T-helper 1 cell treated with Interleukin-12 subunit alpha and Interleukin-12 subunit beta and Interleukin-4 antibody, amounts not matched to agents 30 μg/mL and 1 μg/mL, for 36 hours (primary cell): ENCODE measurements around the gene SPTLC2.
"Not testable (repeated sequence)": the region's sequence is repeated elsewhere in the genome, so short reads cannot be mapped to it uniquely, and the experiment has no call there.

Source experiments
- H3K27ac Mint-ChIP-seq: one replicate; pipeline ENCODE4 v1.8.0; 2021; ENCODE audit warnings: mild to moderate bottlenecking, mixed read lengths
- H3K27me3 Mint-ChIP-seq: one replicate; pipeline ENCODE4 v1.8.0; 2021; ENCODE audit warnings: low read depth, mixed read lengths
- H3K36me3 Mint-ChIP-seq: one replicate; pipeline ENCODE4 v1.8.0; 2021; ENCODE audit warnings: low read depth, mixed read lengths
- H3K4me1 Mint-ChIP-seq: one replicate; pipeline ENCODE4 v1.8.0; 2021; ENCODE audit warnings: low read depth, mixed read lengths
- H3K4me3 Mint-ChIP-seq: one replicate; pipeline ENCODE4 v1.8.0; 2021; ENCODE audit warnings: mild to moderate bottlenecking, moderate library complexity, mixed read lengths
- H3K9me3 Mint-ChIP-seq: one replicate; pipeline ENCODE4 v1.8.0; 2021; ENCODE audit warnings: mixed read lengths

The SPTLC2 gene

DNA sequence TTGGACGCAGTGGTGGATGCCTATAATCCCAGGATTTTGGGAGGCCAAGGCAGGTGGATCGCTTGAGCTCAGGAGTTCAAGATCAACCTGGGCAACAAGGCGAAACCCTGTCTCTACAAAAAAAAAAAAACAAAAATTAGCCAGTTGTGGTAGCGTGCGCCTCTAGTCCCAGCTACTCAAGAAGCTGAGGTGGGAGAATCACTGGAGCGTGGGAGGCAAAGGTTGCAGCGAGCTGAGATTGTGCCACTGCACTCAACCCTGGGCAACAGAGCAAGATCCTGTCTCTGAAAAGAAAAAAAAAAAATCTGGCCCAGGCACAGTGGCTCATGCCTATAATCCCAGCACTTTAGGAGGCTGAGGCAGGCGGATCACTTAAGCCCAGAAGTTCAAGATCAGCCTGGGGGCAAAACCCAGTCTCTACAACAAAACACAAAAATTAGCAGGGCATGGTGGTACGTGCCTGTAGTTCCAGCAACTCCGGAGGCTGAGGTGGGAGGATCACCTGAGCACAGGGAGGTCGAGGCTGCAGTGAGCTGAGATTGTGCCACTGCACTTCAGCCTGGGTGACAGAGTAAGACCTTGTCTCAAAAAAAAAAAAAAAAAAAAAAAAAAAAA is 27.9 kb downstream of the SPTLC2 start:
- Mint-ChIP-seq H3K36me3 (peaks cover 18% of the 10 kb centered on the region), H3K27ac (peak overlapping the region; percentile 59), H3K4me3 (peak overlapping the region; percentile 10), H3K4me1 (peaks cover 36% of the 10 kb centered on the region)
- H3K9me3 Mint-ChIP-seq, H3K27me3 Mint-ChIP-seq: not testable (repeated sequence)

DNA sequence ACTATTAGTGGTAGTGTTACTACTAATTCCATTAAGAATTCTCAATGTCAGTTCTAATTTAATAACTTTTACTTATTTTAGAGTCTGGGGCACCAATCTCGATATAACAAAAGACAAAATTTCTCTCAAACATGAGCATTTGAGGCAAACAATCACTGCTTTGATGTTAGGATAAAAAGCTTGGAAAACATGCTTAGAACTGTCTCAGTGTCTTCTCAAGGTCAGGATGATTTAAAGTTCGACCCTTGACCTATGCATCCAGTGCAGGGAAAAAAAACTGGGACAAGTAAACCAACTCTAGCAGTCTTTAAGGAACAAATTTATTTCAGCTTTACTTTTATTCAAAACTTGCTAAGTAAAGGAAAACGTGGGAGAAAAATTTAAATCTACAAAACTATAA is 31.1 kb downstream of the SPTLC2 start:
- no peaks in the 10 kb centered on the region for H3K27me3 Mint-ChIP-seq
- H3K9me3 Mint-ChIP-seq, result no peaks in the 10 kb centered on the region
- peaks cover 13% of the 10 kb centered on the region for H3K36me3 Mint-ChIP-seq
- H3K4me3 Mint-ChIP-seq, result no peak overlapping the region
- H3K4me1 Mint-ChIP-seq, result peaks cover 34% of the 10 kb centered on the region
- H3K27ac Mint-ChIP-seq, result no peak overlapping the region

DNA sequence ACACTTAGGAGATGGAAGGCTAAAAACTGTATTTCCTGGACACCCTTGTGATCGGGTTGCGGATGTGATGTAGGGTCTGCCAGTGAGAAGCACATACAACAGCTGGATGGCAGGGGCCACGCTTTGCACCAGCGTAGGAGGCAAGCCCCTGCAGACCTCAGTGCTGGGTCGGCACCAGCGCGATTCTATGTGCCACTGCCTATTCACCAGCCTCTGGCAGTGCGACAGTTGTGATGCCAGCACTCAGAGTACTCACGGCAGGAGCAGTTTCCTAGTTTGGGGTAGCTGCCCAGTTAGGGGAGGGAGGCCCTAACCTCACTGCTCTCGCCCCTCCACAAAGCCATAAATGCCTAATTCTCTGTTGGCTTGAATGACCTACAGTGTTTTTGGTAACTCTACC is 31.6 kb downstream of the SPTLC2 start:
- Mint-ChIP-seq H3K27ac (no peak overlapping the region), H3K27me3 (no peaks in the 10 kb centered on the region), H3K9me3 (no peaks in the 10 kb centered on the region)

DNA sequence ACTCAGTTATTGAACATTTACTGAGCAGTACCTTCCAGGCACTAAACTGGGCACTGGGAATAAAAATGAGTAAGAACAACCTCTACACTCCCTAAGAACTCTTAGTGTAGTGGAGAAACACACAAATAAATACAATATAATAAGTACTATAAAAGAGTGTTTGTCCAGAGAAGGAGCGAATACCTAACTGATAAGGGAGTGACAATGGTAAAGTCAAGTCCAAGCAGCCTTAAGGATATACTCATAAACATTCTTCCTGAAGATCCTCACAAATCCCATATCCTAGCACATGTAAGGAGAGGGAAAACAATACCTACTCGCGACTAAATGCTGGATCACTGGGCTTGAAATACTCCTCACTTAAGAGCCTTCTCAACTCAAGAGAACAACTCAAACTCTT is 32.8 kb downstream of the SPTLC2 start:
- H3K9me3 Mint-ChIP-seq, result no peaks in the 10 kb centered on the region
- H3K4me1 Mint-ChIP-seq, result peaks cover 30% of the 10 kb centered on the region

More for the DNA sequence above, 31.6 kb downstream of the SPTLC2 start:
- Mint-ChIP-seq H3K4me3 (no peak overlapping the region), H3K4me1 (peaks cover 32% of the 10 kb centered on the region), H3K36me3 (peaks cover 15% of the 10 kb centered on the region)

DNA sequence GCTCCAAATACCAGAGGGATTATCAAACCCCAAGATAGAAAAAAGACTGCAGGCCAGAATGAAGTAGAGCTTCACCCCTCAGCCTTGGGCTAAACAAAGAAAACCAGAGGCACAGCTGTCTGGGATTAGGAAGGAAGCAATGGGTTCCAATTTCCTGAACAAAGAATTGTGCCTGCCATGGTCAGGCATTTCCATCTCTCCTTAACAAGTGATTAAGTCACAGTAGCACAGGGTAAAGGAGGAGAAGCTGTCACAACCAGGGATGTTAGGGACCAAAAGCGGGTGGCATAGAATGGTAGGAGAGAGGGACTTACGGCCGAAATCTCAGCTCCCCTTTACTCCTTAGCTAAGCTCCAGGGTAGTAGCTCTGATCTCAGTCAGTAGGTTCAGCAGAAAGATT is 33.9 kb downstream of the SPTLC2 start:
- H3K36me3 Mint-ChIP-seq, result peaks cover 17% of the 10 kb centered on the region
- H3K4me3 Mint-ChIP-seq, result no peak overlapping the region
- H3K9me3 Mint-ChIP-seq, result no peaks in the 10 kb centered on the region
- H3K4me1 Mint-ChIP-seq, result peaks cover 27% of the 10 kb centered on the region
- no peak overlapping the region for H3K27ac Mint-ChIP-seq
- no peaks in the 10 kb centered on the region for H3K27me3 Mint-ChIP-seq

More for the DNA sequence above, 32.8 kb downstream of the SPTLC2 start:
- H3K4me3 Mint-ChIP-seq, result no peak overlapping the region
- H3K27ac Mint-ChIP-seq, result no peak overlapping the region
- no peaks in the 10 kb centered on the region for H3K27me3 Mint-ChIP-seq
- peaks cover 18% of the 10 kb centered on the region for H3K36me3 Mint-ChIP-seq

DNA sequence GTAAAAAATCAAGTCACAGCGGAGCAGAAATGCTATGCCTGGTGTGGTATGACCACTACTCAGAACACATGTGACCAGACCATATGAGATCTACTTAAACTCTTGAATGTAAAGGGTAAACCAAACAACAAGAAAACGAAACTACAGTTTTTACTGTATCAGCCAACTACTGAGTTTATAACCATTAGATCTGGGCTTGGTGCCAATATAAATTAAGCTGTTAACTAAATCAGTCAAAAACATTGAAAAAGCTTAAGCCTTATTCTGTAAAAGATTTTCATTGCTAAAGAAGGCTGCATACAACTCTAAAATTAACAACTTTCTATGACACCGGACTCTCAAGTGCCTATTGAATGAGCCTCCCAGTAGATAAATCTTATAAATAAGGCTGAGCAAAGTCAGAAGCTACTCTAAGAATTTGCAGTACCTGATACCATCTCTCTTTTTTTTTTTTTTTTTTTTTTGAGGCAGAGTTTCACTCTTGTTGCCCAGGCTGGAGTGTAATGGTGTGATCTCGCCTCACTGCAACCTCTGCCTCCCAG is 35.4 kb downstream of the SPTLC2 start:
- peaks cover 11% of the 10 kb centered on the region for H3K36me3 Mint-ChIP-seq
- peak overlapping the region; percentile 52 for H3K27ac Mint-ChIP-seq
- peak overlapping the region; percentile 34 for H3K4me3 Mint-ChIP-seq

DNA sequence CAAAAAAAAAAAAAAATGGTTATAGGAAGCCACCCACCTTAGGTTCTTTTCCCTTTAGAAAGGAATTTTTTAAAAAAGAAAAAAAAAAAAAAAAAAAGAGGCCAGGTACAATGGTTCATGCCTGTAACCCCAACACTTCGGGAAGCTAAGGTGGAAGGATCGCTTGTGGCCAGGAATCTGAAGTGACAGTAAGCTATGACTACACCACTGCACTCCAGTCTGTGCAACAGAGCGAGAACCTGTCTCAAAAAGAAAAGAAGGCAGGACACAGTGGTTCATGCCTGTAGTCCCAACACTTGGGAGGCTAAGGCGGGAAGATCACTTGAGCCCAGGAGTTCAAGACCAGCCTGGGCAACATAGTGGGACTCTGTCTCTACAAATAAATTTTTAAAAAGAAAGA is 36.0 kb downstream of the SPTLC2 start:
- Mint-ChIP-seq H3K36me3 (peaks cover 11% of the 10 kb centered on the region), H3K27ac (peak overlapping the region; percentile 52), H3K4me3 (no peak overlapping the region), H3K4me1 (peaks cover 24% of the 10 kb centered on the region), H3K27me3 (no peaks in the 10 kb centered on the region), H3K9me3 (no peaks in the 10 kb centered on the region)

More for the DNA sequence above, 35.4 kb downstream of the SPTLC2 start:
- no peaks in the 10 kb centered on the region for H3K27me3 Mint-ChIP-seq
- peaks cover 24% of the 10 kb centered on the region for H3K4me1 Mint-ChIP-seq
- H3K9me3 Mint-ChIP-seq, result no peaks in the 10 kb centered on the region

DNA sequence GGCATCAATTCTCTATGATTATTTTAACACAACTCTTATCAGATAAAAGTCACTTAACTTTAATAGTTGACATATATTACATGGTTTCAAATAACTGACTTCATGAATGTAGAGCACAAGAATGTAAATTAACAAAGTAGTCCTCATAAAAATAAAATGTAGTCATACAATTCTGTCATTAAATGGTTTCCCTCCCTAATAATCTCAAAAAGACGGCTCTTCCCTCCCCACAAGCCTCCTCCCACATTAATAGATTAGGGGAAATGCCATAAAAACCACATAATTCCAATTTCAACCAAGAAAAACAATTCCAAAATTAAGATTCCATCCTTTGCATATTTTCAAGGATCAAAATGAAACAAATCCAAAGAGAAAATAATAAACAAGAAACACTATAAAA is 36.7 kb downstream of the SPTLC2 start:
- no peak overlapping the region for H3K27ac Mint-ChIP-seq
- H3K27me3 Mint-ChIP-seq, result no peaks in the 10 kb centered on the region
- peaks cover 24% of the 10 kb centered on the region for H3K4me1 Mint-ChIP-seq
- H3K9me3 Mint-ChIP-seq, result no peaks in the 10 kb centered on the region
- H3K4me3 Mint-ChIP-seq, result no peak overlapping the region
- peaks cover 13% of the 10 kb centered on the region for H3K36me3 Mint-ChIP-seq

DNA sequence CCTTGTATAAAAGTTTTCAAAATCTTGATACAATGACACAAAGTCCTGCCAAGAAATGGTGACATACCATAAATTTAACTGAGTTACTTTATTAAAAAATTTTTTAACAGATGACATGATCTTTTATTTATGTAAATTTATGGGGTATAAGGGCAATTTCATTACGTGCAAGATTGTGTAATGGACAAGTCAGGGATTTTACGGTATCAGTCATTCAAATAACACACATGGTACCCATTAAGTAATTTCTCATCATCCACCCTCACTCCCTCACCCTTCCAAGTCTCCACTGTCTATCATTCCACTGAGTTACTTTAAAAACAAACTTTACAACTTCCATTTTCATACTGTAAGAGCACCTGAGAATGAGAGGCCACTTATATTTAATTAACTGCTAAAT is 37.4 kb downstream of the SPTLC2 start:
- Mint-ChIP-seq H3K4me1 (peaks cover 23% of the 10 kb centered on the region), H3K27me3 (no peaks in the 10 kb centered on the region), H3K36me3 (peaks cover 19% of the 10 kb centered on the region), H3K27ac (no peak overlapping the region), H3K4me3 (no peak overlapping the region), H3K9me3 (peaks cover 1% of the 10 kb centered on the region)

DNA sequence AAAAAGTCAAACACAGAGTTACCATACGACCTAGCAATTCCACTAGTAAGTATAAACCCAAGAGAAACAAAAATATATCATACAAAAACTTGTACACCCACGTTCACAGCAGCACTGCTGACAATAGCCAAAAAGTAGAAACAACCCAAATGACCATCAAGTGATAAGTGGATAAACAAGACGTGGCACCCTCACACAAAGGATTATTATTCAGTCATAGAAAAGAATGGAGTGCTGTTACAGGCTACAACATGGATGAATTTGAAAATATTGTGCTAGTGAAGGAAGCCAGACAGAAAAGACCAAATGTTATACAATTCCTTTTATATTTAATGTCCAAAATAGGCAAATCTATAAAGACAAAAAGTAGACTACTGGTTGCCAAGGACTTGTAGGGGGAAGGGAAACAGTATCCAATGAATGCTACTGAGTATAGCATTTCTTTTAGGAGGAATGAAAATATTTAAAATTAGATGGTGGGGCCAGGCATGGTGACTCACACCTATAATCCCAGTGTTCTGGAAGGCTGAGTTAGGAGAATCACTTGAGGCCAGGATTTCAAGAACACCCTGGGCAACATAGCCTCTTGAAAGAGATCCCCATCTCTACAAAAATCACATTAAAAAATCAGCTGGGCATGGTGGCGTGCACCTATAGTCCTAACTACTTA is 41.9 kb downstream of the SPTLC2 start:
- Mint-ChIP-seq H3K4me3 (no peak overlapping the region), H3K36me3 (peaks cover 38% of the 10 kb centered on the region), H3K27me3 (no peaks in the 10 kb centered on the region), H3K9me3 (peaks cover 7% of the 10 kb centered on the region), H3K4me1 (peaks cover 9% of the 10 kb centered on the region), H3K27ac (no peak overlapping the region)

DNA sequence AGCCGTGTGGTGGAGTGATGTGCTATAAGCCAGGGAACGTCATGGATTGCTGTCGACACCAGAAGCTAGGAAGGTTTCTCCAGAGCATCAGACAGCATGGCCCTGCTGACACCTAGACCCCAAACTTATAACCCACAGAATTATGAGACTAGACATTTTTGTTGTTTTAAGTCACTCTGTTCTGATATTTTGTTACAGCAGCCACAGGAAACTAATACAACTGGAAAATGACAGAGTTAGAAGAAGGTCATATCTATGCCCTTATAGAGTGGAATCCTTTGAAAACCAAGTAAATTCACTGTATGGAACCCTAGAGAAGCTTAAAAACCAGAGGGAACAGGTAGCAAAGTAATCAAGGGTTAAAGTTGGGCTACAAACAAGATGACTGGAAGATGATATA is 42.5 kb downstream of the SPTLC2 start:
- no peak overlapping the region for H3K4me3 Mint-ChIP-seq
- peaks cover 42% of the 10 kb centered on the region for H3K36me3 Mint-ChIP-seq
- no peak overlapping the region for H3K27ac Mint-ChIP-seq
- peaks cover 6% of the 10 kb centered on the region for H3K4me1 Mint-ChIP-seq
- peaks cover 7% of the 10 kb centered on the region for H3K9me3 Mint-ChIP-seq
- H3K27me3 Mint-ChIP-seq, result no peaks in the 10 kb centered on the region

DNA sequence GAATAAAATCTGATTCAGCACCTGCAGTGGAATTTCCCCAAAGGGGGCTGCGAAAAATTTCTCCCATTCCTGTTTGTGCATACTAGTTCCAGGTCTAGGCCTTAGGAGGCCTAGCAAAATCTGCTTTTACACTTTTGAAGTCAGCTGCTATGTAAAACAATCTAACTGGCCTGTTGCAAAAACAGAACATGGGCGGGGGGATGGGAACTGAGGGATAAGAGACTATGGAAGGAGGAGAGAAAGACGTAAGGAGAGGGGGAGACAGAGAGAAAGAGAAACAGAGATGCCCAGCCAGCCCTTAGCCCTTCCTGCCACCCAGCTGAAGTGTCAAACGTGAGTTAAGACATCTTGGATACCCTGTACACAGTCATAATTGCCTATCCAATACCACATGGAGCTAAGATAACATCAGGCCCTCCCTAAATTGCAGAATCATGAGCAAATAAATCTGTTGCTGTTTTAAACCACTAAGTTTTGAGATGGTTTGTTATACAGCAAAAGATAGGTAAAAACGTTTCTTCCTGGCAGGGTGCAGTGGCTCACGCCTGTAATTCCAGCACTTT is 45.6 kb downstream of the SPTLC2 start:
- Mint-ChIP-seq H3K36me3 (peaks cover 44% of the 10 kb centered on the region), H3K27ac (no peak overlapping the region), H3K27me3 (no peaks in the 10 kb centered on the region), H3K4me1 (peaks cover 9% of the 10 kb centered on the region), H3K4me3 (no peak overlapping the region), H3K9me3 (peaks cover 7% of the 10 kb centered on the region)

DNA sequence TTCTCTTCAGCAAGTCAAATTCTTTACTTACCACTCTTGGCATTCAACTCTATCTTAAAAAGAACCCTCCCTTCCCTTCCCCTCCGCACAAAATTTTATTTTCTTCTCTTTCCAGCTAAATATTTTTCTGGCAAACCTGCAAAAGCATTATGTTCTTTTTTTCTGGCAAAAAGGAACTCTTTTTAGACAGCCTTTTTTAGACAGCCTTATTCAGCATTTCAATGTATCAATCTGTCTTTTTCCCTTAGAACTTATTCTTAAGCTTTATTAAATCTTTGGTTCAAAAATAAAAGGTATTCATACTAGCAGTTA is 50.5 kb downstream of the SPTLC2 start:
- H3K27me3 Mint-ChIP-seq, result no peaks in the 10 kb centered on the region
- H3K9me3 Mint-ChIP-seq, result no peaks in the 10 kb centered on the region
- H3K4me3 Mint-ChIP-seq, result no peak overlapping the region
- no peak overlapping the region for H3K27ac Mint-ChIP-seq
- H3K36me3 Mint-ChIP-seq, result peaks cover 40% of the 10 kb centered on the region
- peaks cover 11% of the 10 kb centered on the region for H3K4me1 Mint-ChIP-seq

DNA sequence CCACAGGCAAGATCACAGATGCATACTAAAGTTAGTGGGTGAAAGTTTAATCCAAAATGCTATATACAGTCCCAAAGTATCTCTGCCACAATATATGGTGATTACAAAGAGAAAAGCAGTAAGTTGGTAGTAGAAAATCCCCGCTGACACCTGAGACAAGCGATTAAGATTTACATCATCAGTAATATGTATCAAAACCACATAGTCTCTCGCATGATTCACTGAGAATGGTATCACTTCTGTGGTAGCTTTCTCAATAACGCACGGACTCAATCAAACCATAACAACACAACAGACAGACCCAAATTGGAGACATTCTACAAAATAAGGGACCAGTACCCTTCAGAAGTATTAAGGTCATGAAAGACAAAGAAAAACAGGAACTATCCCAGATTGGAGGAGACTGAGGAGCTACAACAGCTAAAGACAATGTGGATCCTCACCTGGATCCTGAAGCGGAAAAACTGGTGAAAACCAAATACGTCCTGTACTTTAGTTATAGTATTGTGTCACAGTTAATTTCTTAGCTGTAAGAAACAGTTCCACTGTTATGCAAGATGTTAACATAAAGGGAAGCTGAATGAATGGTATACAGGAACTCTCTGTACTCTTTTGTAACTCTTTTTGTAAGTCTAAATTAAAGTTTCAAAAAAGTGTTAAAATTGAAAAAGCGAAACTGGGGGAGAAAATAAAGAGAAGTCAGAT is 51.0 kb downstream of the SPTLC2 start:
- H3K36me3 Mint-ChIP-seq, result peaks cover 39% of the 10 kb centered on the region
- no peak overlapping the region for H3K4me3 Mint-ChIP-seq
- no peaks in the 10 kb centered on the region for H3K27me3 Mint-ChIP-seq
- no peaks in the 10 kb centered on the region for H3K9me3 Mint-ChIP-seq
- peaks cover 9% of the 10 kb centered on the region for H3K4me1 Mint-ChIP-seq
- peak overlapping the region; percentile 17 for H3K27ac Mint-ChIP-seq

DNA sequence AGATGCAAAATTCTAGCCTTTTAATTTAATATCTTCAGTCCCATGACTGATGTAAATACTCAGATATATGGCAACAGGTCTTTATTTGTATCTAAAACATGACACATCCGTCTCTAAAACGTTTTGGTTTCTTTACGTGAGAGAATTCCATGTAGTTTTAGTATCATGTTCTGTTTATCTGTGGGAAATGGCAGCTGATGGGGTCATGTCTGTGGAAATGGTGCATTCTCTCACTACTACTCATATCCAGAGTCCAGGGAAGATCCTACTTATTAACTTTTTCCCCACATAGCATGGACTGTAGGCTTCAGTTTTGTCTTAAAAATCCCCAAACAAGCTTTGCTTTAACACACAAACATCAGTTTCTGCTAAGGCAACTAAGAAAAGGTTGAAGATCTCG is 53.8 kb downstream of the SPTLC2 start:
- Mint-ChIP-seq H3K4me3 (no peak overlapping the region), H3K27ac (no peak overlapping the region), H3K4me1 (peaks cover 9% of the 10 kb centered on the region), H3K27me3 (no peaks in the 10 kb centered on the region), H3K36me3 (peaks cover 36% of the 10 kb centered on the region), H3K9me3 (no peaks in the 10 kb centered on the region)
